ENCODE data around the gene METTL25B.

Gene METTL25B

GRCh38 chr1:156703336-156703735 lies 24.9 kb upstream of the METTL25B start:
- ATAC-seq, result no peak

DNA sequence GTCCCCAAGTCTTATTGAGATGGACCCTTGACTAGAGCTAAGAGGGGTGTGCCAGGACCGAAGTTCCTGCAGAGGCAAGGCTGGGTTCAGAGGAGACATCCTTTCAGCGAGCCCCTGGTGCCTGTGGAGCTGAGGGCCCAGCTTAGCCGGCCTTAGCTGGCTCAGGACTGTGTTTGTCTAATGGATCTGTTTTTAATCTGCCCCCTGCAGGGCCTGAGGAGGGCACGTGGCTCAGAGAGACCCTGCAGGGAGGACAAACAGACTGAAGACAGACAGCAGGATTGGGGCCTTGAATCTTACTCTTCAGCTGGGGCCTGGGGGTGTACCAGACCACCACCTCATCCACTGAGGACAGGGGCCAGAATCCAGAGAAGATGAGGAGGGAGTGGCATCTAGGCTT lies 24.5 kb upstream of the METTL25B start:
- no peak for ATAC-seq

DNA sequence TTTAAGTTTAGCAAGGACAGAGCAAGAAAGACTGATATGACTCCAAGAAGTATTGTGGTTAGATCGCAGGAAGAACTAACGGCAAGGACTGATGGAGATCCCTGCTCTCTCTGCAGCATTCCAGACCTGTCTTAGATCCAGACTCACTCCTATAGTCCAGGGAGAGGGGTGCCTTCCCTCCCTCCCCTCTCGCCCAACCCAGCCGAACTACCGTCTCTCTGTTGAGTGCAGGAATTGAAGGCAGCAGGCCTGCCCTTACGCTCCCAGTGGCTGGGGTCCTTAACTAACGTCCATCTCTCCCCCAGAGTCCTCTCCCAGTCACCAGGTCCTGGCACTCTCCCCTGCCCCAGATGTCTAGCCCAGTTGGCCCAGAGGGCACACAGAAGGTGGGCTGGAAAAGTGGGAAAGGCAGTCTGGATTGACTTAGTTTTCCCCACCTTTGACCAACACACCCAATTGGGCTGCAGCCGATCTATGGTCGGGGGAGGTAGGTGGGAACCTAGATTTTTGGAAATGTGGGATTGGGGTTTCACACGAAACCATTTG lies 24.0 kb upstream of the METTL25B start:
- ATAC-seq, result no peak

DNA sequence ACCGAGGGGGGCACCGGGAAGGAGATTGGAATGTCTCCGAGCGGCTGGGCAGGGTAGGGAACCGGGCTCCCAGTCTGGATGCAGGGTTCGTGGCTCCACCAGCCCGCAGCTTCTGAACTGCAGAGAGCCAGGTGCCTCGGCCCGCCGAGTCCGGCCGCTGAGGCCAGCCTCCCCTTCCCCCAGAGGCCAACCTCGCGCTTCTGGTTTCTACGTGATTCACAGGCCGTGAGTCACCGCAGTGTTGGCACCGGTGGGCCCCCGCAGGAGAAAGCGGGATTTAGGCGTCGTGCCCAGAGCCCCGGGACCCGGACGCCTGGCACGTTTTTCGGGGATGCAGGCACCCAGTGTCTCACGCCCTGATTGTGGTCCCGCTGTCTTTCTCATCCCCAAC lies 23.3 kb upstream of the METTL25B start:
- peak; percentile 39 to 55 for ATAC-seq

DNA sequence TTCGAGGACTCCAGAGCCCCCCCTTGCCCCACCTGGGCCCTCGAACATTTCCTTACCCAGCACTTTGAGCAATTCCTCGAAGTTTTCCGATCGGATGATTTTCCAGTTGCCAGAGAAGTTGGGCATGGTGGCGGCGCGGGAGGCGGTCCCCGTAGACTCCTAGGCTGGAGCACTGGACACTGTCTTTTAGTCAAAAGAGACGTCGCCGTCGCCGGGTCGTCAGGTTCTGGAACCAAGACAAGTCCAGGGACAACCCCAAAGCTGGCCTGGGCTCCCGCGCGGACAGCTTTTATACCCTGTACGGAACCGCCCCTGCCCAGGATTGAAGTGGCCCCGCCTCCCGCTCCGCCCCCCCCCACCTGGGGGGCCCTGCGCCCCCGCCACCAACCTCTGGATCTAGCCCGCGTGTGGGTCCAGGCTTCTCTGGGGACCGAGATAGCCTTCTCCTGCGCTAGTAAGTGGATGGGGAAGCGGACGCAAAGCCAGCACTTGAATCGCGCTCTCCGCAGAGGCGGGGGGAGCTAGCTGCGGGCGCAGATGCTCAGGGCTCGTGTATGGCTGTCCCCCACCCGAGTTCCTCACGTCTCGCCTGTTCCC lies 22.9 kb upstream of the METTL25B start, which contains the start of gene CRABP2:
Gene CRABP2 (minus strand): TSS at position 263 of the 597 bp plus-strand sequence. CDS start 137 bp downstream, at position 126.
- peak; percentile 34 to 40 for ATAC-seq

GRCh38 chr1:156705918-156706656 lies 22.2 kb upstream of the METTL25B start:
- ATAC-seq, result peak; percentile 66 to 70

GRCh38 chr1:156706657-156707416 lies 21.4 kb upstream of the METTL25B start:
- no peak for ATAC-seq

GRCh38 chr1:156707417-156708217 lies 20.7 kb upstream of the METTL25B start:
- no peak for ATAC-seq

DNA sequence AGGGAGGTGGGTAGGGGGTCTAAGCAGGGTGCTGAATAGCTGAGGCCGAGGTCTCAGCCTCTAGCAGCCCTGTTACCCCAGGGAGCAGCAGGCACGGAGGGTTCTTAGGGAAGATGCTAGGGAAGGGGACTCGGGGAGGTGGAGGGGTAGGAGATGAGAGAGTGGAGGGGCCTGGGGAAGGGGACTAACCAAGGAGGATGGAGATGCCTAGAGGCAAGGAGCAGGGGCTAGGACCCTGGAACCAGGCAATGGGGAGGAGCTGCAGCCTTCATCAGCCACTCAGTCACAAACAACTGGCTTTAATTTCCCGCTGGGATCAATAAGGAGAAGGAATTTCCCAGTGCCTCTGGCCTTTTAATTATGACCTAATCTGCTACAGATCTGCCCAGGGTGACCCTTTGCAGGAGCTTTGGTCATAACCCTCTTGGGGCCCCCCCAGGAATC lies 20.0 kb upstream of the METTL25B start:
- ATAC-seq, result no peak

GRCh38 chr1:156709031-156709430 lies 19.2 kb upstream of the METTL25B start:
- ATAC-seq, result no peak

DNA sequence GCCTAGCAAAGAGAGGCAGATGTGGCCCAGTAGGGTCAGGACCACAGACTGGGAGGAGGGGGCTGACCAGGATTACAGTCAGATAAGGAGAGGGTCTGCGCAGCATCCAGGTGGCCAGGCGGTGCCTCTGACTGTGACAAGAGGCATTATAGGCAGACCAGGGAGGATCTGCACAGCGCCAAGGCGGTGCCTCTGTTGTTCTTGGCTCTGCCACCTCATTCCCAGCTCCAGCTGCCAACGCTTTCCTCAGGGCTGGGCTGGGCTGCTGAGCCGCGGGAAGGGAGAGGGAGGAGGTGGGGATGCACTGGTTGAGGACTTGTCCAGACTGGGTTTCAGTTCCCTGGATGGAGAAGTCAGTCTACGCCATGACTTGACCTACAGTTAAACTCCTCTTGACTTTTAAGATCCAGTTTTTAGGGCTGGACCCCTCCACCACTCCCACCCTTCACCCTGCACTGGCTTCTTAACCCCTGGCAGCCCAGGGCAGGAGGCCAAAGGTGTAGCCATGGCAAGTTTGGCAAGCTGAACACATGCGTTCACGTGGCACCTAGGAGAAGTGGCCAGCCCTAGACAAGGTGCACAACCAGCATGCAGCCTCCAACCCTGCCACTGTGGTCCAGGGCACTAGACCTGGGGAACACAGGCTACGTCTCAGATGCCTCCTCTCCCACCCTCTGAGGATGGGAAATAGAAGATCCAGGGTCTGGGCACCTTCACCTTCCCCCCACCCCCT lies 18.3 kb upstream of the METTL25B start:
- no peak for ATAC-seq

GRCh38 chr1:156711011-156711817 lies 17.1 kb upstream of the METTL25B start:
- ATAC-seq, result no peak

DNA sequence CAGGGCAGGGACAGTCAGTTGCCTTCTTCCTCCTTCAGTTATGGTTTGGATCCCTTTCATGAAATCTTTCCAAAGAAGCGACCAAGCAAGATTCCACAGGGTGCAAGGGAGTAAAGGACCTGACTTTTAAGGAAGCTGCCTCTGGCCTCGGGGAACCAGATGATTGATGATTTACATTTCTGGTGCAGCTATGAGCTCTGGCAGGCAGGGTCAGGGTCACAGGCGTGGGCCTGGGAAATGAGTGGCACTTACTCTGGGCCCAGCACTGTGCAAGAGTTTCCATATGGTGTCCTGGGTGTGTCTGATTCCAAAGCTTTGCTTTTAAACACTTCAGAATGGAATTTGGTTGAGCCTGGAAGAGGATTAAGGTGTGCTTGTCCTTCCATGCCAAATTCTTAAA lies 15.6 kb upstream of the METTL25B start:
- no peak for ATAC-seq

DNA sequence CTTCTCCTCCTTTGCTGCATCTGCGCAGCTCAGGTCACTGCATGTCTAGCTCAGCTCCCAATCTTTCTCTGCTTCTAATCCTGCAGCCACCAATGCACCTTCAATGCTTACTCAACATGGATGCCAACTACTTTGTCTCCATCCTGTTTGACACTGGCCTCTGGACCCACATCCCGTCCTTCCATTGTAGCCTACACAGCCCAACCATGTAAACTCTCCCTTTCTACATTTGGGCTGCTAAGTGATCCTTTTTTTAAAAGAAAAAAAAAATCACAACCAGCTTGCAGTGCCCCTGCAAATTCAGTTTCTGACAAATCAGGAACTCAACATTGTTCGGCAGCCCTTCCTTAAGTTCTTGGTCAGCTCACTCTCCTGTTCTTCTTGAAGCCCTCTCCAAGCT lies 13.4 kb upstream of the METTL25B start:
- no peak for ATAC-seq

DNA sequence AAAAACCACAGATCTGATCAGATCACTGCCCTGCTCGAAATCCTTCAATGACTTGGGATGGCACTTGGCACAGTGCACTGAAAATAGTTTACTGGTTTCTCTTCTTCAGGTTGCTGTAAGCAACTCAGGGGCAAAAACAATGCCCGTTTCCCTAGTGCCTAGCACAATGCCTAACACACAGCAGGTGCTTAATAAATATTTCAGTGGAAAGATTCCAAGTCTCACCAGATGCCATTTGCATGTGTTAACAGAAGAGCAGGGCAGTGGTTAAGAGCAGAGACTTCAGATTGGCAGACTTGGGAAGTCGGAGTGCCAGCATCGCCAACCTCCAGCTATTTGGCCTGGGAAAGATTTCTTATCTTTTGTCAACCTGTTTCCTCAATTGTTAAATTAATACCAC lies 10.9 kb upstream of the METTL25B start:
- ATAC-seq, result no peak

GRCh38 chr1:156721131-156721530 lies 7.1 kb upstream of the METTL25B start:
- ATAC-seq, result no peak

GRCh38 chr1:156721535-156721934 lies 6.7 kb upstream of the METTL25B start:
- ATAC-seq, result peak; percentile 57 to 58

DNA sequence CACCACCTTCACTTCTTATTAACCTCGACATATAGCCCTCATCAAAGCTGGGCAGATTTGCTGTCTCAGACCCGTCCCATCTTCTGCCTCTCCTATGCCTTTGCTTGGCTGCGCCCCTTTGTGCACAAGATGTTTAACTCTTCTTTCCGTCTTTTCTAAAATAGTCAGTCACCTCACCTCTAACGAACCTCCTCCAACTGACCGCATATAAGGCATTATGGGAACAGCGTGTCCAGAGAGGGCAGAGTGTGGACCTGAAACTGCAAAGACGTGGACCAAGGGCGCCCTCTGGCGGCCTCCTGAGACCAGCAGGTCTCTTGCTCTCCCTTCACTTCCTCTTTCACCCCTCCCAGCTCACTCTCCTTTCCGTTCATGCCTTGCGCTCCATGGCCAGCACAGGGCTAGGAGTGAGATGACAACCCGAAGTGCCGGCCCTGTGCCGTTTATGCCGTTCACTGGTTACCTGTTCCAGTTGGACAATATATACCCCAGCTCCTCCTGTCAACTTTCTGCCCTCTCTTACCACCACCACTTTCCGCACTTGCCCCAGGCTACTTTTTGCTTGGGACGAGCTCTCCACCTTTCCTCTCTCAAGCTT lies 2.5 kb upstream of the METTL25B start:
- ATAC-seq, result peak; percentile 19 to 22

GRCh38 chr1:156726549-156727226 lies 1.6 kb upstream of the METTL25B start:
- ATAC-seq, result no peak

DNA sequence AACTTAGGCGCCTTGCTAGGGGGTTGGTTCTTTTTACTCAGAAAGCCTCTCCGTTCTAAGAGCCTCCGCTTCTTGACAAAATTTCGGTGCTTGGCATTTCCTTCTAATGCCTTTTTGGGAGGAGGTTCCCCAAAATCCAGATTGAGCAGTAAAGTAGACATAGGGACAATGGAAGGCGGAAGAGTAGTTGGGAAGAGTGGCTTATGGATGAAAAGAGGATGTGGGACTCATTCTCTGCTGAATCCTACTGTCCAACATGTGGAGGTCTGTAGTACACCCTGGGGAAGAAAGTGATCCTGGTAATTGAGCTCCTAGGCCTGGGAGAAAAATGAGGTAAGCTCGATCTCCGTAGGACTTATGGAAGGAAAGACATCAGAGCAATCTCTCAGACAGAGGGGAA lies 777 bp upstream of the METTL25B start:
- no peak for ATAC-seq
